Fibroblast of skin of right biceps (primary cell): Measurements from ENCODE around the gene EZH2.

Source experiments
- DNase-seq: peaks from one replicate; pipeline ENCODE4 v3.0.0-alpha.2; 2013

Gene EZH2

GRCh38 chr7:148898845-148899484, 14.9 kb upstream of the EZH2 start:
- no peak for DNase-seq

GRCh38 chr7:148894591-148894990, 10.5 kb upstream of the EZH2 start:
- DNase-seq = peak; percentile 40

GRCh38 chr7:148893071-148893470, 9.0 kb upstream of the EZH2 start:
- DNase-seq = no peak

- DNase-seq = no peak
These were observed 4.2 kb upstream of the EZH2 start for GRCh38 chr7:148888300-148888699.

- no peak for DNase-seq
These were observed 2.8 kb upstream of the EZH2 start for GRCh38 chr7:148886844-148887243.

- peak; percentile 93 for DNase-seq
These were observed 370 bp upstream of the EZH2 start for GRCh38 chr7:148884299-148885022.

GRCh38 chr7:148883266-148884048, 634 bp downstream of the EZH2 start:
- DNase-seq = no peak

GRCh38 chr7:148882841-148883265, 1.2 kb downstream of the EZH2 start:
- no peak for DNase-seq

GRCh38 chr7:148882192-148882591, 1.9 kb downstream of the EZH2 start:
- no peak for DNase-seq

- no peak for DNase-seq
These were observed 5.8 kb downstream of the EZH2 start for GRCh38 chr7:148878317-148878716.

- no peak for DNase-seq
These were observed 6.6 kb downstream of the EZH2 start for GRCh38 chr7:148877517-148877916.

GRCh38 chr7:148872188-148872587, 11.9 kb downstream of the EZH2 start:
- no peak for DNase-seq

- DNase-seq = no peak
These were observed 12.5 kb downstream of the EZH2 start for GRCh38 chr7:148871551-148871950.

GRCh38 chr7:148871030-148871429, 13.1 kb downstream of the EZH2 start:
- no peak for DNase-seq

GRCh38 chr7:148868378-148868674, 15.8 kb downstream of the EZH2 start:
- DNase-seq = no peak

- no peak for DNase-seq
These were observed 16.3 kb downstream of the EZH2 start for GRCh38 chr7:148867596-148868377.

GRCh38 chr7:148866362-148866761, 17.7 kb downstream of the EZH2 start:
- DNase-seq = no peak

GRCh38 chr7:148865283-148865682, 18.8 kb downstream of the EZH2 start:
- DNase-seq = no peak

GRCh38 chr7:148863324-148863723, 20.8 kb downstream of the EZH2 start:
- no peak for DNase-seq

GRCh38 chr7:148862481-148862880, 21.6 kb downstream of the EZH2 start:
- no peak for DNase-seq

GRCh38 chr7:148858489-148858888, 25.6 kb downstream of the EZH2 start:
- DNase-seq = no peak

GRCh38 chr7:148856891-148857290, 27.2 kb downstream of the EZH2 start:
- peak; percentile 19 for DNase-seq

GRCh38 chr7:148856578-148856881, 27.6 kb downstream of the EZH2 start:
- no peak for DNase-seq

- DNase-seq = no peak
These were observed 29.1 kb downstream of the EZH2 start for GRCh38 chr7:148854983-148855382.
